ENCODE data around the gene PHACTR2.

GRCh38 chr6:143705569-143705968 lies 27.8 kb downstream of the PHACTR2 start:
- TF ChIP-seq CTCF (IDR thresholded peaks at IDR 0.05) (no peak), POLR2A (IDR thresholded peaks at IDR 0.05) (no peak)
